AG08396 (cell line): ENCODE results near the gene NSF.
"Not testable (repeated sequence)": the region's sequence is repeated elsewhere in the genome, so short reads cannot be mapped to it uniquely, and the experiment has no call there.

Experiments
- DNase-seq: peaks from one replicate; pipeline ENCODE4 v3.0.0; 2012; ENCODE audit warnings: low spot score, mixed read lengths

The NSF gene

DNA sequence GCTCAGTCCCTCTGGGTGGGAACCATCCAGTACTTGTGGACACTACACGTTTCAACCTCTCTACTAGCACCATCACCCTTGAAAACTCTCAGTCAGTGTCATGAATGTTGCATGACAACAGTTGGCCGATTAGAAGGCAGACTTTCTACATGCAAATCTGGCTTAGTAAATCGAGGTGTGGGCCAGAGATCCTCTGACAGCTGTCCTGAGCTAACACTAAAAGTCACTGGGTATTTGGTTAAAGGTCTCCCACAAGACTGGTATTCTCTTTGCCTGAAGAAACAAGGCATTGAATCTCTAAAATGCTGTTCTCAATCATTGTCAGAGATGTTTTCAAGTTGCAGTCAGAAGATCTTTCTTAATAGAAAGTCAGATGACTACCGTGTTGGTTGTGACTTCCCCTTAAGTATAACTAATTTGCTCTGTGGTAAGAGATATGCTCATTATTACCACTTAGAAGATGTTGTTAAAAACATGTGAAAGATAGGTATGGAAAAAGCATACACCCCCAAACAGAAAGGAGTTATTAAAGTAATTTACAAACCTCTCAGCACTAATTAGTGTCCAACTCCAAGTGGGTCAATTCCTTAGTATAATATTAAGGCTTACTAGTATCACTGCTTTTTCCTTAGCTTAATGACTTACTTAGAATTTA, 165.7 kb downstream of the NSF start:
- DNase-seq: no peak

DNA sequence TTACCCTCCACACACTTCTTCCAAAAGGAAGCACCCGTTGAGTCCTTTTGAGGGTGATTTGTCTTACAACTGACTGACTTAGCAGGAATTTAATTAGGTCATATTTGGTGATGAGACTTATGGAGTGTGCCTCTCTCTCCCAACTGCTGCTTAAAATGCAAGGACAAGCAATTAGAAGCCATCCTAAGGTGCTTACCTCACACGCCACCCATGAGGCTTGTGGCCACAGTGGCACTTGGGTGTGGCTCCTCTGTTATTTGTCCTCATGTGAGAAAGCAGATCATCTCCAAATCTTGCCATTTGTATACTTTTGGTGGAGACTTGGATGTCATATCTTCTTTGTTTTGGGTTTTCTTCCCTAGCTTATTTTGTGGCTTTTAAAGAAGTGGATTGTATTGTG, 166.4 kb downstream of the NSF start:
- DNase-seq: no peak

DNA sequence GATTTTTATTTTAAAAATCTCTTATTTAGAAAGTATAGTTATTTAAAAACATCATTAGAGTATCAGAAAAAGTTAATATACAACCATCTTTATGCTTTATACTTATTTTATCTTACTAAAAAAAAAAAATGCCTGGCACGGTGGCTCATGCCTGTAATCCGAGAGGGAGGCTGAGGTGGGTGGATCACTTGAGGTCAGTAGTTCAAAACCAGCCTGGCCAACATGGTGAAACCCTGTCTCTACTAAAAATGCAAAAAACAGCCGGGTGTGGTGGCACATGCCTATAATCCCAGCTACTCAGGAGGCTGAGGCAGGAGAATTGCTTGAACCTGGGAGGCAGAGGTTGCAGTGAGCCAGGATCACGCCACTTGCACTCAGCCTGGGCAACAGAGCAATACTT, 167.1 kb downstream of the NSF start:
- not testable (repeated sequence) for DNase-seq

DNA sequence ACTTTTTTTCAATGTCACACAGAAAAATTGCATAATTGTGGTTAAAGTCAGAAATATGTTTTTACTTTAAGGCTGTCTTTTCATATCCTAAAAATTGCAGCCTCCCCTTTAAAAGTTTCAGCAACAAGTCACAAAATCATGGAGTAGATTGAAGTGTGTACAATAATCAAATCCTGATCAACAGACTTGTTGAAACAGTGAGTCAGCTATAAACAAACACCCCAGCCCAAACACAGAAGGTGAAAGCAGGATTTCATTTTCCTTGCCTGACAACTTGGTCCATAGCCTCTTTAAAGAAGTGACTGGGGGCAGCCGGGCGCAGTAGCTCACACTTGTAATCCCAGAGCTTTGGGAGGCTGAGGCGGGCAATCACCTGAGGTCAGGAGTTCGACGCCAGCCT, 168.1 kb downstream of the NSF start:
- DNase-seq: no peak

DNA sequence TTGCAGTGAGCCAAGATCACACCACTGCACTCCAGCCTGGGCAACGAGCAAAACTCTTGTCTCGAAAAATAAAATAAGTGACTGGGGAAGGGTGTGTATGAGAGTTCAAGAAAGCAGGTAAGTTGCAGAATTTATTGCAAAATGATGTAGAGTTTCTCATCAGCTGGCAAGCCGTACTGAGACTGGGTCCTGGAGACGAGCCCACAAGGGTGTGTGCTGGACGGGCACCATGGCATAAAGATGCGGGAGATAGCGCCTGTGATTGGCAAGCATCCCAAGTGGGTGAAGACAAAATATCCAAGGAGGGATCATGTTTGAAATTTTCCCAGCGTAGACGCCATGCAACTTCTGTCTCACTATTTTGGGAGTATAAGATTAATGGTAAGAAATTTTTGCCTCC, 168.7 kb downstream of the NSF start:
- DNase-seq: no peak

DNA sequence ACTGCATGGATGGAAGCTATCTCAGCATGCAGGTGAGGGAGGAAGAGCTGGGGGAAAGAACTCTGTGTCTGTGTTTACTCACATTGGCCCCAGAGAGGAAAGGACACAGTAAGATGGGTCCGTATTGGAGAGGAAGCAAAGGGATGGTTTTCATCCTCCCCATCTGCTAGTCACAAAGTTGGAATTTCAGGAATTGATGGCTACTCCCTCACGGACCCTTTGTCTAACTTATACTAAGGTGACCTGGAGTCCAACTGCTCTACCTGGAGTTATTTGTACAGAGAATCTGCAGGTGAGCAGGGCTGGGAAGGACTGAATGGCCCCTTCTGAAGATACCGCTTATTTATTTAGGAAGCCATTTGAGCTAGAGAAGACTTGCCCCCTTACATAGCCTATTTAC, 172.9 kb downstream of the NSF start:
- DNase-seq: no peak

DNA sequence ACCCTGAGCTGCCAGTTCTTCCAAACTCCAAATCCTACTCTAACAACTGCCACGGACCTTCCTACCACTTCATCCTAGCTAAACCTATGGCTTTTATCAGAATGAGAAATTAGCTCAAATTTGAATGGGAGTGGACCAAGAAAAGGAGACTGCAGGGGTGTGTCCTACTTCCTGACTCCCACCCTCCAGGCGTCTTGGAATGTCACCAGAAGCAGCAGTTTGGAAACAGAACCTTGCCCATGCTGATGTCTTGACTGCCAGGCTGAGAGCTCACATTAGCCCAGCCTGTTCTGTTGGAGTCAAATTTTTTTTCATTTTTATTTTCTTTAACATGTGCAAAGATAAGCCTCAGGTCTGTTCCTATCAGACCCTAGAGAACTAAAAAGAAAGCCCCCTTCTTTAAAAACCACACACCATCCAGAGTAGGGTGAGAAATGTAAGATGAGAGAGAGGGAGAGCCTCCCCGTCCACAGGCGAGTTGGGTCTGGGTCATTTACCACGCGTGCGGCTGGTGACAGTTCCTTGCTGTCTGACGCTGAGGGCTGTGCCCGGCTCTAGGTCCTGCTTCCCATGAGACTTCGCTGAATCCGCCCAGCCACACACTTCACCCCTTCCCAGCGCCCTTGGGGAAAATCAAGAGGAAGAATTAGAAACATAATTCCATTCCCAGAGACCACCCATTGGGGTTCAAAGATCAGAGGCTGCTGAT, 173.7 kb downstream of the NSF start:
- no peak for DNase-seq

DNA sequence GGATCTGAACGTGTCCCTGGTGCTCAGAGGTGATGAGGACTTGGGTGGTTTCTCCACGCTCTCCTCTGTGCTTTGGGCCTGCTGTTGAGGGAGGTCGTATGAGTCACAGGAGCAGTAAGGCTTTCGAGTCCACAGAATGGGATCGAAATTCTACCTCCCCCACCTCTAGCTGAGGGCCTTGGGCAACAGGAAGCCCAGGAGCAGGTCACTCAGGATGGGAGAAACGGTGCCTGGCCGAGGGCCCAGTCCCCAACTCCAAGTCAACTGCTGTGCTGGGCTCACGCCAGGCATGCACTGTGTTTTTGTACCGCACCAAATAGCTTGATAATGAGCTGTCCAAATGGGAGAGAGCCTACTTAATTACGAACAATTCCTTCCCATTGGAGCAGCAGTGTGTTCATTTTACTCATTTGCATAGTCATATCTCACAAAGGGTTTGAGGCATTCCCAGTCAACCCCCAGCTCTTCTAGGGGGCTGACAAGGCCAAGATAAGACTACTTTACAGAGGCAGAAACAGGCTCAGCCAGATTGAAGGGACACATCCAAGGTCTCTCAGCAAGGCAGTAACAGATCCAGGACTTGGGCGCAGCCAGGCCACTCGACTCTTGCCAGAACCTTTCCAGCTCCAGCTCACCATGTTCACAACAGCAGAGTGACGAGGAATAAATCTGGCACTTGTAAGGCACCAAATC, 174.4 kb downstream of the NSF start:
- peak; percentile 83 for DNase-seq

DNA sequence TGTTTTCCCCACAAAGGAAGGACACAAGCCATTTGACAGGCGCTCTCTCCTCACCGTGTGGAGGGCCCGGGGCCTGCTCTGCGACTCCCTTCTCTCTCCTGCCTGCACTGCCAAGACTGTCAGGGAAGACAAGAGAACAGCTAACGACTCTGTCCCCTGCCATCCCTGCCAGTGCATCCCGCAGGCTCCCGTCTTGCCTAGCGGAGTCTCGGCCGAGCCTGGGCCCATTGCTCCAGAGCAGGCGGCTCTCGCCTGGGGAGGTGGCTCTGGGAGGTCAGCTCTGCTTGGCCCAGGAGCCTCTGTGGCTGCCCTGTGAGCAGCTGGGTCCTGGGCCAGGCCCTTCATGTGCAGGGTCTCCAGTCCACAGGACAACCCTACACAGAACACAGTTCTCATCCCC, 175.0 kb downstream of the NSF start:
- no peak for DNase-seq

DNA sequence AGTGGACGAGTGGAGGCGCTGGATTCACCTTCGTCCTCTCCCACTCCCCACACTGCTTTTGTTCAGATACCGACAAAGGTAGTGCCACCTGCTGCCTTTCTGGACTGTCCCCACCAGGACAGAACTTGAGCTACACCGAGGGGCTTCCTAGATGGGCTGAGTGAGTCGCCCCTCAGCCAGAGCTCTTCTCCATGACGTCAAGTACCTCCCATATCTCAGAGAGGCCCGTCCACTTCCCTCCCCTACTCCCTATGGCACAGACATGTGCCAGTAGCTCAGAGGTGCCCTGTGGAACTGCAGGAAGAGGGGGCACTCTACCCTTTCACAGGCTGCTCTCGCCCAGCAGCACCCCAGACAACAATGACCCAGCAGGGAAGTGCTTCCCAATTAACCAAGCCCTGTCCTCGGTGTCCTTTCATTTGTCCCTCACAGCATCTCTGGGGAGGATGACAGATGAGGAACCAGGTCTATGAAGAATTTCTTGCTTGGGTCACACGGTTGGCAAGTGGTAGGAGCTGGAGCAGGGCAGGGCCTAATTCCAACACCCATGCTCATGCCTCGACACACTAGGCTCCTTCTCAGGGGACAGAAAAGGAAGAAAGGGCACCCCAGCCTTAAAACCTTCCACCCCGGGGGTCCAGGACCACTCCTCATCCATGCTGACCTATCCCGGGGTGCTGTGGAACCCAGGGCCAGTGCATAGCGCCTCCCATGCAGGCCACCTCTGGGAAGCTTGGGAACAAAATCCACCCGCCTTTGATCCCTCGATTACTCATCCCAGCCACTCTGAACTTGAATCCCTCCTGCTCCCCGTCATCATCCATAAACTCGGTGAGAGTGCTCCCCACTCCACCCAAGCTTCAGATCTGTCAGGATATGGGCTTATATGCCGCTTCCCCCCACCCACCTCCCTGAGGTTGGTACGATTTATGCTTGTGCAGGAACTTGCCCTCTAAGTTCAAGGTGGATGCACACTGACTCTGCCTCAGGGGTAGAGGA, 176.3 kb downstream of the NSF start:
- no peak for DNase-seq

DNA sequence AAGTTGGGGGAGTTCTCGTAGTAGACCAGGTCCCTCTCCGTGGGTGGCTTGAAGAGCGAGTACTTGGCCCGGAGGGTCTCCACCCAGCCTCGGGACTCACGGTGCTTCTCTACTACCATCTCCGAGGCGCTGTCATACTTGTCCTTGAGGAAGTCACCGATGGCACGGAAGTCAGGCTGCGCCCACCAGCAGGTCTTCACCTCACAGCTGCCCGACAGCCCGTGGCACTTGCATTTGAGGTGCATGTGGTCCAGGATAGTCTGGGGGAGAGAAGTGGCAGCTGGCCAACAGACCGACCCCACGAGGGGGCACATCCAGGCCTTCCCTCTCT, 178.0 kb downstream of the NSF start:
- DNase-seq: no peak

DNA sequence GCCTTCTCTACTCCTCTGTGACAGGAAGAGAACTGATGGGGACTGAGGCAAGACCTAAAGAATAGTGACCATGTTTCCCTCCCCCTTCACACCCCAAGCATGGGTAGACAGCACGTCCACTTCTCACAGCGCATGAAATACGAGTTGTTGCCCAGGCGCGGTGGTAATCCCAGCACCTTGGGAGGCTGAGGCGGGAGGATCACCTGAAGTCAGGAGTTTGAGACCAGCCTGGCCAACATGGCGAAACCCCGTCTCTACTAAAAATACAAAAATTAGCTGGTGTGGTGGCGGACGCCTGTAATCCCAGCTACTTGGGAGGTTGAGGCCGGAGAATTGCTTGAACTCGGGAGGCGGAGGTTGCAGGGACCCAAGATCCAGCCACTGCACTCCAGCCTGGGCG, 178.4 kb downstream of the NSF start:
- DNase-seq: not testable (repeated sequence)

DNA sequence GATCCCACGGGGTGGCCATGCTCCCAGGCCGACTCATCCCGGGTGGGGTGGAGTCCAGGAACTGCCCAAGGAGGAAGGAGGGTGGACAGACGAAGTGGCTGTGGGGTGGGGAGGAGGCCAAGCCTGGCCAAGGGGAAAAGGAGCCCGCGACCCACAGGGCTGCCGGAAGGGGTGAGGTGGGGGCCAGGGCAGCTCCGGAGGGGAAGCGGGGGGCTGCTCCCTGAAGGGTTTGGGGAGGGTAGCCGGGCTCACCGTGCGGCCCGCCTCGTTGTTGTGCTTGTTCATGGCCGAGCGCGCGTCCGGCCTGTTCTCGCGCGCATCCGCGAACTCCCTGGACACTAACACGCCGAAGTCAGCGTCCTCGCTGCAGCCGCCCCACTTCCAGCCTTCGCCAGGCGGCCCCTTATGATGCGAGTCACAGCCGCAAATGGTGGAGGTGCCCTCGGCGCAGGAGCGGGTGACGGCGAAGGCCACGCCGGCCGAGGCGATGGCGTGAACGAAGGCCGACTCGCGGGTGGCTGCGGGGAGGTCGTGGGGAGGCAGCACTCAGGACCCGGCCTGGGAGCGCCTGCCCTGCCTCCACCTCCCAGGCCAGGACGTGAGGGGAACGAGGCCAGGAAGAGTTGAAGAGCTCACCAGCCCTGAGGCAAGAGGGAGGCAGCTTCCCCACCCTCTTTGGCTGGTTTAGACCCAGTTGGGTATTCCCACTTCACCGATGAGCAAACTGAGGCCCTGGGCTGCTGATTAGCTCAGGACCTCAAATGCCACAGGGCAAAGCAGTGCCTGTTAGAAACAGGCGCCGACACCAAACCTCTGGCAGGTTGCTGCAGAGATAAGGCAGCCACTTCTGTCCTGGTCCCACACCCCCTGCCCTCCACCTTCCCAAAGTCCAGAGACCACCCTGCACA, 179.3 kb downstream of the NSF start:
- DNase-seq: peak; percentile 8

DNA sequence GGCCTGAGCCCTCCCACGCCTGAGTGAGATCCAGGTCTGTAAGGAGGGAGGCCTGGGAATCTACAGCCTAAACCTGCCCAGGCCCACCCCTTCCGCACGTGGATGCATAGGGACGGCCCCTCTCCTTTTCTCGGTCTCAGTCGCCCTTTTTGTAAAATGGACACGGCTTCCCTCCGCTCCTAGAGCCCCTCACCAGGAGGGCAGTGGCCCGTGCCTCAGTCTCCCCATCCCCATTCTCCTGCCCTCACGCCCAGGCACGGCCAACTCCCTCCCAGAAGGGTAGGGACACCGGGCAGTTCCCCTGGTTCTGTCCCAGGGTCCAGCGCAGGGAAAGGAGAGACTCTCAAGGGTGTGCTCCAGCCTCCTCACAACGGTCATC, 180.0 kb downstream of the NSF start:
- DNase-seq: no peak

DNA sequence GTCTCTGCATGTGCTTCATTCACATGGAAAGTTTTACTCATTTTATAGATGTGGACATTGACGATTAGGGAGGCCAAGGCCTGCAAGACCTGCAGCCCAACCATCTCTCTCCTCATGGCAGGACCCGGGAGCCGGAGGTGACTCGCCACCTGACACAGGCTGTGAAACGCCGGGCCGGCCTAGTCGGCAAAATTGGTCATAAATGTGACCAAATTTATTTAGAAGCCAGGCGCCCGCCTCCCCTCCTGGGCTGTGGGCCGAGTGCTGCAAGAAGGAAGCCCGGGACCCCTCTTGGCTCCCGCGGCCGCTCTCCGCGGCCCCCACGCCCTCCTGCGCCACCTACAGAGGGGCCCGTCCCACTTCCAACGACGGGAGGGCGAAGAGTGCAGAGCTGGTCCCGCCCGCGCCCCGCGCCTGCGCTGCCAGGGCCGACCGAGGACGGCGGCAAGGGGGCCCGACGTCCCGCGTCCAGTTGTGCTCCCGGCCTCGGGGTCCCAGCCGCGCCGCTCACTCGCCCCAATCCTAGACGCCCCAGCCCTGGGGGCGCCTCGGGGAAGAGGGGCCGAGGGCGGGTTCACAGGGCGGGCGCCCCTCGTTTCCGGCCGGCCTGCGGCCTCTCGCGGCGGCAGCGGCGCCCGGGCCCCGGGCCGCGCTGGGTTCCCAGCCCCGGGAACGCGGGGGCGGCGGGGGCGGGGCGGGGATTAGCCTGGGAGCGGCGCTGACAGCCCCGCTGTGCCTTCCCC, 180.5 kb downstream of the NSF start:
- DNase-seq: peak; percentile 77

DNA sequence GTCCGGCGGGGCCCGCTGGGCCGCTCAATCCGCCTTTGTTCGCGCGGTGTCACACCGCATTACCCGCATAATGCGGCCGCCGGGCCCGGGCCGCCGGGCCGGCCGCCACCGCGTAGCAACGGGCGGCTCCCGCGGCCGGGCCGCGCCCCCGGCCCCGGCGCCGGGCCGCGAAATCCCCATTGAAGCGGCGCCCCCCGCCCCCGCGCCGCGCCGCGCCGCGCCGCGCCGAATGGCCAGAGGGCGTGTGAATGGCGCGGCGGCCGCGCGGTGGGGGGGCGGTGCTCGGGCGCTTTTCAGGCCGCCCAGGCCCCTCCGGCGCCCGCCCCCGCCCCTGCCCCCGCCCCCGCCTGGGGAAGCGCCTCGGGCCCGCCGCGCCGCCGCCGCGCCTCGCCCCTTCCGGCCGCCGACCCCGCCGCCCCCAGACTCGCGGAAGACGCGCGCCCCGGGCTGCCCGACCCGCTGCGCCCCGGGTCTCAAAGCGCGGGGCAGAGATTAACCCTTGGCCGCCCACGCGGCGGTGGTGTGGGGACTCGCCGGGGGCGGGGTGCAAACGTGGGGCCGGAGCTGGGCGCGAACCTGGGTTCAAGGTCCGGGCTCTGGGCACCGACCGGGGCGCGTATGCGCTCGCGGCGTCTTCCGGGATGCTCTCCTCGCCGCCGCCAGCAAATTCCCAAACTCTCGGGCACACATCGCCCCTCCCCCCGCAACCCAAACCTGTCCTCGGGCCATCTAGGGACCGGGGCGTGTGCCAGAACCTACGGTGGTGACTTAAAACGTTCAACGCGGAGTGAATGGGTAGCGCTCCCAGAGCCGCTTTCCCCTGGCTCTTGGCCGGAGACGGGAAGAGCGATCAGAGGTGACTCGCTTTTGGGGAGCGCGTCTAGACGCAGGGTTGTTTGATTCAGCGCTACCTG, 181.3 kb downstream of the NSF start:
- DNase-seq: peak; percentile 65

DNA sequence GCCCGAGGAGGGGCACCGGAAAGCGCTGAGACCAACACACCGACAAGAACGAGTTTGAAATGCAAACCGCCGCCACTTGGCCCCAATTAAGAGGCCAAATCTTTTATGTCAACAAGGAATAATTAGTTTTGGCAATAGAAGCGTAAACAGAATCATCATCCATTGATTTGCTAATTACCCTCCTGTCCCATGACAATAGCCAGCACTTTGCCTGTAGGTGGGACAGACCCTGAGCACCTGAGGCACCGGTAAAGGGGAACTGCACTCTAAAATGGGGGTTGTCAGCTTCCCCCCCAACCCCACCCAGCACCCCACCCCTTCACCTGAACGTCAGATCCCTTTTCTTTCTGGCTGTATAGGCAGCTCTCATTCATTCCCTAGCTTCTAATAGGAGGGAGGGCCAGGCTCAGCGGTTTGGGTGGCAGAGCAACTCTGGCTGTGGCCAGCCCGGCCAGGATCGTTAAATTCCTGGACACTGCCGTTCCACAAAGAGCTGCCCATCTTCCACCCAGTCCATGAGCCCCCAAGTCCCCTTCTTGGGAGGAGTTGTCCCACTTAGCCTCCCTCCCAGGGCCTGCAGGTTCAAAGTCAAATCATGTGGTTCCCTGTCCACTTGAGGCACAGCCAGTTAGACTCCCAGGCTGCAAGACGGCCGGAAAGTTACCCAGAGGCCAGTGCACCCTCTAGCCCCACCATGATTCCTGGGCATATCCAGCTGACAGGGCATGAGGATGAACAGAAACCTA, 182.2 kb downstream of the NSF start:
- DNase-seq: no peak

DNA sequence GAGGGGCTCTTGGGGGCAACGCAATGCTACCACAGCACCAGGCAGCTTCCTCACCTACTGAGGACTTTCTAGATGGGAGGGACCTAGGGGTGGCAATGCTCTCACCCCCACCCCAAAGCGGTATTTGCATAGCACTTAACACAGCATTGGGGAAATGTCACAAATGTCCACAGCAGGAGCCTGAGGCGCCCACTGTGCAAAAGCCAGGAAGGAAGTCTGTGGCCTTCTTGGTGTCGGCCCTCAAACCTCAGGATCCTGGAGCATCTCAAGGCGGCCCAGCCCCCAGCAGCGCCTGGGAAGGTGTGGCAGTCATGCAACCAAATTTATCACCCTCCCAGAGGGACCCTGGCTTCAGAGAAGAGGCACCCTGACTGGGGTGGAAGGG, 182.7 kb downstream of the NSF start:
- no peak for DNase-seq

DNA sequence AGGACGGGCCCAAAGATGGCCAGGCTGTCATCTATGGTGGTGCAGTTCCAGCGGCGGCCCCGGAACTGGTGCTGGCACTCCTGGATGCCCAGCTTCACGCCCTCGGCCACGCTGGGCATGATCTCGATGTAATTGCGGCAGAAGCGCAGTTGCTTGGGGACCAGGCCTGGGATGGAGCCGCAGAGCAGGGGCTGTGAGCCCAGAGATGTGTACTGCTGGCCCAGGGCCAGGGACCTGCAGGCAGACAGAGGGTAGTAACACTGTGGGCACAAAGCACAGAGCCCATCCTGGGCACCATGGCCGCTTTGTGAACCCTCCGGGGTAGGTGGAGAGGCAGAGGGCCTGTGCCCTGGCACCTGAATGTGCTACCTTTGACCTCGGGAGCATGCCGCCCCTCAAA, 183.2 kb downstream of the NSF start:
- no peak for DNase-seq
